ENCODE measurements around the gene MARS1. TPM values are rescaled to one million over a fixed set of nuclear protein-coding genes. Genes with fewer than 3 reads are reported as not detected.
A peak's percentile ranks its signal among the peaks of the same experiment; 100 is the strongest.
"Not testable (repeated sequence)": the region's sequence is repeated elsewhere in the genome, so short reads cannot be mapped to it uniquely, and the experiment has no call there.

MARS1 gene
- total RNA-seq, 1 donor from 2014 or later, result 290 TPM

GRCh38 chr12:57515408-57515933 is 27.6 kb downstream of the MARS1 start:
- Mint-ChIP-seq H3K4me1 (ENCODE audit: low read depth) (peaks cover 15% of the 10 kb centered on the region), H3K9me3 (ENCODE audit: low read depth) (no peaks in the 10 kb centered on the region), H3K4me3 (ENCODE audit: low read depth) (no peak overlapping the region), H3K36me3 (ENCODE audit: insufficient read depth) (peaks cover 32% of the 10 kb centered on the region), H3K27me3 (no peaks in the 10 kb centered on the region), H3K27ac (peak overlapping the region; percentile 78)
- no peak for DNase-seq (ENCODE audit: low spot score, unreplicated experiment)
- no peak for TF ChIP-seq CTCF (IDR thresholded peaks at IDR 0.05; ENCODE audit: unreplicated experiment)

DNA sequence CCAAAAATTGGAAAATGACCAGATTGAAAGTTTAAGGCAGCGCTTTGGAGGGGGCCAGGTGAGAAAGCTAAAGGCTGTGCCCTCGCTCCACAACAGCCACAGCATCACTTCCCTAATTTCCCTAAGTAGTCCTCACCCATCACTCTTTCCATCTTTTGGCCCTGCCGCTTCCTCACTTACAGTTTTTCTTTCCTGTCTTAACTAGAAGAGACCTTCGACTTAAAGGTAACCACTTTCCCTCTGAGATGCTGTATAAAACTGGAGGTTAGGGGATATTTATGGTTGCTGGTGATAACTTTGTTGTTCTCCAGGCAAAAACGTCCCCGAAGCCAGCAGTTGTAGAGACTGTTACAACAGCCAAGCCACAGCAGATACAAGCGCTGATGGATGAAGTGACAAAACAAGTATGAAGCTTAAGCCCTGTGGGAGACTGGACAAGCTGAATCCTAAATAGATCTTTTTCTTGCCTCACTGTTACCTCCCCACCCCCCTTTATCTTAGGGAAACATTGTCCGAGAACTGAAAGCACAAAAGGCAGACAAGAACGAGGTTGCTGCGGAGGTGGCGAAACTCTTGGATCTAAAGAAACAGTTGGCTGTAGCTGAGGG is 28.2 kb downstream of the MARS1 start:
- DNase-seq (ENCODE audit: low spot score, unreplicated experiment), result no peak
- no peaks in the 10 kb centered on the region for H3K9me3 Mint-ChIP-seq (ENCODE audit: low read depth)
- H3K27ac Mint-ChIP-seq, result peak overlapping the region; percentile 15
- no peak overlapping the region for H3K4me3 Mint-ChIP-seq (ENCODE audit: low read depth)
- TF ChIP-seq CTCF (IDR thresholded peaks at IDR 0.05; ENCODE audit: unreplicated experiment), result no peak
- peaks cover 15% of the 10 kb centered on the region for H3K4me1 Mint-ChIP-seq (ENCODE audit: low read depth)
- no peaks in the 10 kb centered on the region for H3K27me3 Mint-ChIP-seq
- peaks cover 32% of the 10 kb centered on the region for H3K36me3 Mint-ChIP-seq (ENCODE audit: insufficient read depth)

DNA sequence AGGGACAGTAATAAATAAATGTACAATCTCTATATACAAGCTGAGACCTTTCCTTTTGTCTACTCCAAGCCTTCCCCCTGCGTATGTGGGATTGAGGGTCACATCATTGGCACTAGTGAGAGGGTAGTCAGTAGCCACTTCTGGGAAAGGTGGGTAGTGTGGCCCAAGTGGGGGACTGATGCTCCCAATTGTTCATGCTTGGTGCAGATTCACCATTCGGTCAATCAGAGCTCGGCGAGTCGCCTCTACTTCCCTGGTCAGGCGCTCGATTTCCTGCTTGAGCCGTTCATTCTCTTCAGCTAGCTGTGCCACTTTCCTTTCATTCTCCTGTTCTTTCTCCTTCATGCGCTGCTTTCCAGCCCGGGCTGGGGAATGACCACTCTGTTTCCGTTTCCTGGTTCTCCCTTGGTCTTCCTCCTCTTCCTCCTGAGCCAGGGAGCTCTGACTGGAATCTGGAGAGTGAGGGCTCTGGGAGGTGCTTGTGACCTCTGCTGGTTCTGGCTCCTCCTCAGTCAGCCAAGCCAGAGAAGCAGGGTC is 28.8 kb downstream of the MARS1 start:
- H3K4me1 Mint-ChIP-seq (ENCODE audit: low read depth), result peaks cover 18% of the 10 kb centered on the region
- DNase-seq (ENCODE audit: low spot score, unreplicated experiment), result no peak
- H3K27me3 Mint-ChIP-seq, result no peaks in the 10 kb centered on the region
- peaks cover 30% of the 10 kb centered on the region for H3K36me3 Mint-ChIP-seq (ENCODE audit: insufficient read depth)
- H3K27ac Mint-ChIP-seq, result peak overlapping the region; percentile 78
- H3K4me3 Mint-ChIP-seq (ENCODE audit: low read depth), result no peak overlapping the region
- H3K9me3 Mint-ChIP-seq (ENCODE audit: low read depth), result no peaks in the 10 kb centered on the region
- no peak for TF ChIP-seq CTCF (IDR thresholded peaks at IDR 0.05; ENCODE audit: unreplicated experiment)

GRCh38 chr12:57517187-57517586 is 29.3 kb downstream of the MARS1 start:
- peaks cover 30% of the 10 kb centered on the region for H3K36me3 Mint-ChIP-seq (ENCODE audit: insufficient read depth)
- peaks cover 20% of the 10 kb centered on the region for H3K4me1 Mint-ChIP-seq (ENCODE audit: low read depth)
- DNase-seq (ENCODE audit: low spot score, unreplicated experiment), result no peak
- H3K4me3 Mint-ChIP-seq (ENCODE audit: low read depth), result no peak overlapping the region
- no peaks in the 10 kb centered on the region for H3K27me3 Mint-ChIP-seq
- peak overlapping the region; percentile 58 for H3K27ac Mint-ChIP-seq
- no peaks in the 10 kb centered on the region for H3K9me3 Mint-ChIP-seq (ENCODE audit: low read depth)
- no peak for TF ChIP-seq CTCF (IDR thresholded peaks at IDR 0.05; ENCODE audit: unreplicated experiment)

DNA sequence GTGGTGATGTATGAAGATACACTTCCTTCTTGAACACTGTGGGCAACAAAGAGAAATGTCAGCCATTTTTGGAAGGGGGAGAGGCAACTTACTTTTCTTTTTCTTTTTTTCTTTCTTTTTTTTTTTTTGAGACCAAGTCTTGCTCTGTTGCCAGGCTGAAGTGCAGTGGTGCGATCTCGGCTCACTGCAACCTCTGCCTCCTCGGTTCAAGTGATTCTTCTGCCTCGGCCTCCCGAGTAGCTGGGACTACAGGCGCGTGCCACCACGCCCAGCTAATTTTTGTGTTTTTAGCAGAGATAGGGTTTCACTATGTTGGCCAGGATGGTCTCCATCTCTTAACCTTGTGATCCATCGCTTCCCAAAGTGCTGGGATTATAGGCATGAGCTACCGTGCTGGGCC is 29.9 kb downstream of the MARS1 start:
- not testable (repeated sequence) for H3K9me3 Mint-ChIP-seq (ENCODE audit: low read depth); H3K27me3 Mint-ChIP-seq; H3K4me3 Mint-ChIP-seq (ENCODE audit: low read depth); DNase-seq (ENCODE audit: low spot score, unreplicated experiment)
- Mint-ChIP-seq H3K4me1 (ENCODE audit: low read depth) (peaks cover 20% of the 10 kb centered on the region), H3K27ac (peak overlapping the region; percentile 58), H3K36me3 (ENCODE audit: insufficient read depth) (peaks cover 25% of the 10 kb centered on the region)
